NCI-H526 (cell line): ENCODE measurements around the gene NOS1AP.
A peak's percentile ranks its signal among the peaks of the same experiment; 100 is the strongest.

Experiments
- DNase-seq, 2 experiments: peaks; one replicate each; lab custom pipeline; 2025; lab: John Stamatoyannopoulos, UW

NOS1AP gene

DNA sequence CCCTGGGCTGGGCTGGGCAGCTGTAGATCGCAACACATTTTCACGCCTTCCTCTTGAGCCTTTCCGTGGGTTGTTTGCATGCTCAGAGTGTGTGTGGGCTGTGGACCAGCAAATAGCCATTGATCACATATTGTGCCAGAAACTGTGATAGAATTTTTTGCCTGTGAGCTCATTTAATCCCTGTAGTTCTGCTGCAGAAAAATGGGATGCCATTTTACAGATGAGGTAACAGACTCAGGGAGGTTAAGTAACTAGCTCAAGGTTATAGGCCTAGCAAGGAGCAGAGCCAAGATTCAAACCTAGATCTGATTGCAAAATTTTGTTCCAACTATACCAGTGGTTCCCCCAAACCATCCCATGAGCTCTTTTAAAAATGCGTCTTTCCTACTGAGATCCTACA, 296.7 kb downstream of the NOS1AP start:
- no peak for DNase-seq

DNA sequence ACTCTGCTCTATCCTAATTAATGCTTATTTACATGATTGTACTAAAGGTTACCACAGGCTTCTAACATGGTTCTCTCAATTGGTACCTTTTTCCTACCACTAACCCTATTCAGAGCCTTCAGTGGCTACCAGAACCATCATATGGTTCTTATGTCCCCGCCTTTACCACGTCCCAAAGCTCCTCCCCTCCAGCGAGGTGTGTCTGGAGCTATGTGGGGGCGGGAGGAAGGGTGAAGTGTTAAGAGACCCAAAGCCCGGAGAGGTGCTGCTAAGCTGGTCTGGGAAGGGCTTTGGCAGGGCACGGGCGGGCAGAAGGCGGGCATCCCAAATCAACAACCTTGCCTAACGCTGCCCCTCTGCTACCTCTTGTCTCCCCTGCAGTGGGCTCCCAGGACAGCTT, 297.2 kb downstream of the NOS1AP start:
- DNase-seq = no peak

- no peak for DNase-seq
Observed at GRCh38 chr1:162367073-162367472, 297.6 kb downstream of the NOS1AP start.

GRCh38 chr1:162367772-162368171, 298.3 kb downstream of the NOS1AP start:
- DNase-seq = no peak

DNA sequence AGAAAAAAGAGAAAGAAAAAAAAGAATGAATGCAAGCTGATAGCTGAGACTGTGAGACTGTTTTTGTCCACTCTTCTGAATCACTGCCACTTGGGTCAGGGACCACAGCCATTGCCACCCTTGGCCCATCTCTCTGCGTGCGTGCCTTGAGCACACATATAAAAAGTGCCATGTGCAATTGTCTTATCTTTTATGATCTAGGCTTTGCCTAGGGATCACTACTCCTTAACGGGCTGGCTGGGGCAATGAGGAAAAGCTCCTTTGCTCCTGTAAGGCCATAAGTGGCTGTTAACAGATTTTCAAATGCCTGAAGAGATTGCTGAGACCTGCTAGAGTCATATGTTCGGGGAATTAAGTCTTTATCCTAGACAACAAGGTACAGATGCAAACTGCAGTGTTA, 299.0 kb downstream of the NOS1AP start:
- DNase-seq = no peak

GRCh38 chr1:162369571-162369970, 300.1 kb downstream of the NOS1AP start:
- no peak for DNase-seq

DNA sequence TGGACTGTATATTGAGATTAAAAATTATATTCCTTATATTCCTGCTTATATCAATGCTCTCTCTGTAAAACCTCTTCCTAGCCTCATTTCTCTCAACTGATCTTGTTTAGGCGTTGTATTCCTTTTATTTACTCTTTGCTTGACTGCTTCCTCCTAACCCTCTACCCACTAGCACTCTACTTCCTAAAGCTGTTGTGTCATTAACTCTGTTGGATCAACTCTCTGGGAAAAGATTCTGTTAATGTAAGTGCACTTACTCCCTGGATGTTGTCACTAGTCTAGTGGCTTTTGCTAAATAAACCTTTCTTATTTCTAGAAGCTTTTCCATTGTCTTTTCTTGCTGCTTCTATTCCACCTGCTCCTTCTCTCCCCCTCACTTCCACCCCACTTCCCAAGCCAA, 300.7 kb downstream of the NOS1AP start:
- no peak for DNase-seq

GRCh38 chr1:162370721-162371120, 301.2 kb downstream of the NOS1AP start:
- no peak for DNase-seq

DNA sequence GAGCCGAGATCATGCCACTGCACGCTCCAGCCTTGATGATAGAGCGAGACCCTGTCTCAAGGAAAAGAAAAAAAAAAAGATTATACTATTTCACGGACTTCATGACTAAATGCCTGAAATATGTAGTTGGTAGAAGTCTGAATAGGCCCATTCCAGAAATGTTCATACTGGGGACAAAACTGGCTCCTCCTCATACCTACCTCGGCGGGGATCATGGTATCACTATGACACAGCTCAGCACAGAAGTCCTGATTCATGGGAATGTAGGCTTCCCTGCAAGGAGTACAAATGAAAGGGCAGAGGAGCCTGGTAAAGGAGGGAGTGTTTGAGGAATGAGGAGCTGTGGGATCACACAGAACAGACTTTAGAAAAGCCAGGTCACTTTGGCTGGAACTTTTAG, 302.1 kb downstream of the NOS1AP start:
- DNase-seq = no peak

GRCh38 chr1:162372159-162373071, 302.9 kb downstream of the NOS1AP start:
- DNase-seq = no peak

DNA sequence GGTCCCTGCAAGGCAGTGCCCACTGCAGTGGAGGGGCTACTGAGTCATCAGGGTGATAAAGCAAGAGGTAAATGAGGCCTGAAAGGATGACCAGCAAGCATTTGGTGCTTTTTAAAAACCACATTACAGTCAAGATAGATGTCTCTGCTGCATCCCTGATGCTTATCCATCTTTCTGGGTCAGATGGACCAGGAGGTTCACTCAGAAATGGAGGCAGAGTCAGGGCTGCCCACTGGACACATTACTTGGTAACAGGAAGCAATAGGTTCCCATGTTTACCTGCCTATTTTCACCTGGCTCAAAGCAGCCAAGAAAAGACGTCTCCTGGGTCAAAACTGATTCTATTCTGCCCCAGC, 303.6 kb downstream of the NOS1AP start:
- no peak for DNase-seq

DNA sequence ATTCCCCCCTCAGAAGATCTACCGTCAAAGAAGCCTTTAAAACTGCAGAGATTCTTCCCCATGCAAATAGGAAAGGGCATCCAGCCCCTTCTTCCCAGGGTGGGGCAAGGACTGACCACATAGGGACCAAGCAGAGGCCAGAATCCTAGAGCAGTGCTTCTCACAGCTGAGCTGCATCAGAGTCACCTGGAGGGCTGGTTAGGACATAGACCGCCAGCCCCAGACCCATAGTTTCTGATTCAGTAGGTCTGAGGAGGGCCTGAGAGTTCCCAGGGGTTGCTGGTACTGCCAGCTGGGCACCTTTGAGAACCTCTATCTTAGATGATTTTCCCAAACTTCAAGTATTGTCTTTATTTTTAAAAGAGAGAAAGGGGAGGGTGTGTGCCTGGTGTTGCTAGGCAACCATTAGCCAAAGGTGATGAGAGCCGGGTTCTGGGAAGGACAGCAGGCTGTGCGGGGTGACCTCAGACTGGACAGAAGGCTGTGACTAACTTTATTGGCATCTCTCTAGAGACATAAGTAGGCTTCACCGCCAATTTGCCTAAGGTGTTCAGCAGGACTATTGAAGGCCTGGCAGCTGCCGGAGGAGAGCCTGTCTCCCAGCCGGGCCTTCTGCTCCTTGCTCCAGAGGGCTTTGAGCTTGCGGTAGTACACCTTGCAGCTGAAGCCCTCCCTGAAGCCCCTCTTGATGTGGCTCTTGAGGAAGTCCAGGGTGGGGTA, 304.2 kb downstream of the NOS1AP start:
- peak in 1 of 2 experiments; percentile 51 for DNase-seq

DNA sequence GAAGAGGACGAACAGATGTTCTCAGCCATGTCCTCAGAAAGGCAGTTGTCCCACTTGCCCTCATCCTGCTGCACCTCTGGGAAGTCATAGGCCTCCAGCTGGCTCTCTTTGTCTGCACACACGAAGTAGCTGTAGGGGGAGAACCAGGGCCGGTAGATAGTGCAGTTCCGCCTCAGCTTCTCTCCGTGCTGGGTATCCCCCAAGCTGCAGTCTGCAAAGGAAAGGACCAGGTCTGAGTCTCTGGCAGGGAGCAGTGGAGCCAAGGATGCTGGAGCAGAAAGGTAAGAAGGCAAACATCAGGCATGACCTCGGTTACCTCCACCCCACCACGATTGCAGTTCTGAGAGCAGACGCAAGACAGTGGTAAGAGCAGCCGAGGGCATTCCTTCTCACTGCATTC, 304.9 kb downstream of the NOS1AP start:
- DNase-seq = no peak

DNA sequence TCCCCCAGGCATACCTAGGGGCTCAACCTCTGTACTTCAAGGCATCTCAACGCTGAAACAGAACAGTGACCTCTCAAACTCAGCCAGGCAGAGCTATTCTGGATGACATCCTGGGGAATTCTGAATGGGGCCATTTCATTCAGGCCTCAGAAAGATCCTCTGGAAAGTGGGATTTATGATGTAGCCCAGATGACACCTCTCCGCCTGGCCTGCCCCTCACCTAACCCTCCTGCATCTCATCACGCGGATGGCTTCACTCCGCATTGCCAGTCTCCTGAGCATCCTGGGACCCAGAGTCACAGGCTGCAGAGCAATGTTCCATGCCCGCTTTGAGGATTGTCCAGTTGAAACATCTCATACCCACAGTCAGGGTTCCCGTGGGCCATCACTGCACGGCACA, 306.0 kb downstream of the NOS1AP start:
- DNase-seq = no peak

GRCh38 chr1:162376691-162377090, 307.2 kb downstream of the NOS1AP start, which contains the start of gene SPATA46:
TSS of gene SPATA46 (minus strand) at chr1:162376854. CDS start at chr1:162376790, 64 bp downstream.
- no peak for DNase-seq

- no peak for DNase-seq
Observed at GRCh38 chr1:162380061-162380846, 310.8 kb downstream of the NOS1AP start.

DNA sequence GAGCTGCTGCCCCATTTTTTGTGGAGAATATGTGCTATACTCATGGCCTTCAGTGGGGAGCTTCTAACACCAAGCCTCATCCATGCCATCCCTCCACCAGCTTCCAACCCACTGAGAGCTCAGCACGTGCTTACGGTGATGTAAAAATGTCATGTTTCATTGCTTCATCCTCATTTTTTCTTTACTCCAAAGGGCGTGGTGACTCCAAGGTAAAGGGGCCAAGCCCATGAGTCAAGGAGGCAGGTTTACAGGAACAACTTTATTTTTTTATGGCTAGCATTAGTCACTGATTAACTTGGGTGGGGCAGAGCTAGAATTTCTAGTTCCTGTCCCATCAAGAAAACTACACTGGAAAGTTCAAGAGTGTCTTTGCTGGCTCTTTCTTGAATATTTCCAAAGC, 311.9 kb downstream of the NOS1AP start, which contains the start of gene C1orf226:
Gene C1orf226, plus strand, starts transcription at position 346 of the 400 bp plus-strand sequence. CDS start 174 bp downstream, outside the sequence.
- DNase-seq = no peak

DNA sequence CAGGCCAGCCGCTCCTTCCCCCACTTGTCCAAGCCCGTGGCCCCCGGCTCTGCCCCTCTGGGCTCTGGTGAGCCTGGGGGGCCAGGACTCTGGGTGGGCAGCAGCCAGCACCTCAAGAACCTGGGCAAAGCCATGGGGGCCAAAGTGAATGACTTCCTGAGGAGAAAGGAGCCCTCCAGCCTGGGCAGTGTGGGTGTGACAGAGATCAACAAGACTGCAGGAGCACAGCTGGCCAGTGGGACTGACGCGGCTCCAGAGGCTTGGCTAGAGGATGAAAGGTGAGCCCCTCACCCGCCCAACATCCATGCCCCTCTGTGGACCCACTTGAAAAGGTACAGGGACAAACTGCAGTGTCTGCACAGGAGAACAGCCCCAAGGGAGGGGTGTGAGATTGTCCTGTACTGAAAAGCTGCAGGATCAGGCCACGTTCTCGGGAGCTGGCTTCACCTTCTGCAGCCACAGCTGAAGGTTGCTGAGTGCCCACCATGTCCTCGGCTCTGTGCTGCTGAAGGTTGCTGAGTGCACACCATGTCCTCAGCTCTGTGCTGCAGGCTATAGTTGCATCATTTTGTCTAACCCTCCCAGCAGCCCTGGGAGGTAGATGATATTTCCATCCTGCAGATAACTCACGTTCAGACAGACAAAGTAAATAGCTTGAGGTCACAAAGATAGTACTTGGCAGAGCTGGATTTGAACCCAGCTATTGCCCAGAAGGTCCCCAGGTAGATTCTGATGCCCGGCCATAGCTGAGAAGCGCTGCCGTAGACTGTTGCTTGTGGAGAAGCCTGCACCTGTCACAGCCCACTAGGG, 312.7 kb downstream of the NOS1AP start:
- no peak for DNase-seq

GRCh38 chr1:162383091-162383490, 313.6 kb downstream of the NOS1AP start:
- DNase-seq = no peak

DNA sequence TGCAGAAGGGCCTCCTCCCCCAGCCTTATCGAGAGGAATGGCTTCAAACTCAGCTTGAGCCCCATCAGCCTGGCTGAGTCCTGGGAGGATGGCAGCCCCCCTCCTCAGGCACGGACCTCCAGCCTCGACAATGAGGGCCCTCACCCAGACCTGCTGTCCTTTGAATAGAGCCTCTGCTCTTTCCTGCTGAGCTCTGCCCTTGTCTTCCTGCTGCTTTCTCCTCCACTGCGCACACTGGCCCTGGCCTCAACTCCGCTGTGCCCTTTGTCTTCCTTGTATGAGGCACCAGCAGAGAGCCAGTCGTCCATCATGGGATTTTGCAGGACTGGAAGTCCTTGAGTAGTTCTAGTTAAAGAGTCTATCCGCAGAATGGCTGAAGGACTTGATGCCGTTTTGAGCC, 314.0 kb downstream of the NOS1AP start:
- no peak for DNase-seq

DNA sequence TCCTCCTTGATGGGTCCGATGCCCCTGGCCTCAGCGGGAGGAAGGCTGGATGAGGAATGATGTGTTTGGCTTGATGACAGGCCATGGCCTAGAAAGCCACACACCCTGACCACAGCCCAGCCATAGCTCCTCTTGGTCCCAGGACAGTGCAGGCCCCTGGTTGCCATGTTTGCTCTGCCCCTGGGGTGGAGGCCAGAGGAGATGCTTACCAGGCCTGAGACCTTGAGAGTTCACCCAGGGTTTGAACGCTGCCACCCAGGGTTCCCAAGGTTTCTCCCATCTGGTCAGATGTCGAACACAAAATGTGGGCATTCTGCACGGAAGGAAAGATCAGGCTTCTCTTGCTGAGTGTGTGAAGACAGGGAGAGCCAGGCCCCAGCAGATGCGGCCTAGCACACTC, 314.6 kb downstream of the NOS1AP start:
- no peak for DNase-seq
